ENCODE results near the gene ADAMTS4.

GRCh38 chr1:161220002-161220401 is 21.1 kb upstream of the ADAMTS4 start:
- TF ChIP-seq EP300 (IDR thresholded peaks at IDR 0.05) (no peak), CTCF (IDR thresholded peaks at IDR 0.05) (no peak)

Measured in suprapubic skin (tissue), 3 donors.